GM08714 (cell line): ENCODE data around the gene NPLOC4.
"Not testable (repeated sequence)": the region's sequence is repeated elsewhere in the genome, so short reads cannot be mapped to it uniquely, and the experiment has no call there.

Source experiments
- H3K4me3 ChIP-seq: fragments of 200-500 bp; sonication (Bioruptor generic); 2 replicates; pipeline ENCODE4 v1.5.1; 2014; ENCODE audit warnings: mild to moderate bottlenecking, low read length, inconsistent platforms
- ZNF274 ChIP-seq: IDR thresholded peaks from 2 replicates; pipeline ENCODE4 v1.6.1; 2012; ENCODE audit warnings: mild to moderate bottlenecking, low read depth, low read length

The NPLOC4 gene

GRCh38 chr17:81630274-81630673 is 6.6 kb downstream of the NPLOC4 start:
- H3K4me3 ChIP-seq = no peak overlapping the region
- TF ChIP-seq ZNF274 = no peak

GRCh38 chr17:81621494-81622130 is 15.3 kb downstream of the NPLOC4 start:
- no peak for TF ChIP-seq ZNF274
- no peak overlapping the region for H3K4me3 ChIP-seq

GRCh38 chr17:81618307-81618706 is 18.6 kb downstream of the NPLOC4 start:
- H3K4me3 ChIP-seq = not testable (repeated sequence)

- H3K4me3 ChIP-seq = no peak overlapping the region
- TF ChIP-seq ZNF274 = no peak
Measured at GRCh38 chr17:81616877-81617276, 20.0 kb downstream of the NPLOC4 start.

GRCh38 chr17:81615401-81615930 is 21.4 kb downstream of the NPLOC4 start:
- no peak overlapping the region for H3K4me3 ChIP-seq
- TF ChIP-seq ZNF274 = no peak

- TF ChIP-seq ZNF274 = no peak
- H3K4me3 ChIP-seq = no peak overlapping the region
Measured at GRCh38 chr17:81612172-81612970, 24.5 kb downstream of the NPLOC4 start.

GRCh38 chr17:81609541-81610311 is 27.2 kb downstream of the NPLOC4 start:
- H3K4me3 ChIP-seq = no peak overlapping the region
- TF ChIP-seq ZNF274 = no peak

GRCh38 chr17:81608605-81609004 is 28.3 kb downstream of the NPLOC4 start:
- TF ChIP-seq ZNF274 = no peak
- H3K4me3 ChIP-seq = no peak overlapping the region

GRCh38 chr17:81608082-81608481 is 28.8 kb downstream of the NPLOC4 start:
- no peak for TF ChIP-seq ZNF274
- H3K4me3 ChIP-seq = no peak overlapping the region

- TF ChIP-seq ZNF274 = no peak
- H3K4me3 ChIP-seq = no peak overlapping the region
Measured at GRCh38 chr17:81607431-81607830, 29.5 kb downstream of the NPLOC4 start.

- no peak overlapping the region for H3K4me3 ChIP-seq
- no peak for TF ChIP-seq ZNF274
Measured at GRCh38 chr17:81603846-81604610, 32.9 kb downstream of the NPLOC4 start.

- no peak overlapping the region for H3K4me3 ChIP-seq
- TF ChIP-seq ZNF274 = no peak
Measured at GRCh38 chr17:81601525-81602120, 35.3 kb downstream of the NPLOC4 start.

- TF ChIP-seq ZNF274 = no peak
- H3K4me3 ChIP-seq = no peak overlapping the region
Measured at GRCh38 chr17:81599719-81600486, 37.0 kb downstream of the NPLOC4 start.
